ENCODE results near the gene ACOX3.

ACOX3 gene

GRCh38 chr4:8385106-8385505, 55.4 kb downstream of the ACOX3 start:
- no peak for DNase-seq

- DNase-seq = no peak
These were observed 56.0 kb downstream of the ACOX3 start for GRCh38 chr4:8384397-8385060.

GRCh38 chr4:8383451-8384160, 56.9 kb downstream of the ACOX3 start:
- DNase-seq = no peak

- no peak for DNase-seq
These were observed 57.5 kb downstream of the ACOX3 start for GRCh38 chr4:8383016-8383415.

- no peak for DNase-seq
These were observed 58.5 kb downstream of the ACOX3 start for GRCh38 chr4:8381814-8382581.

GRCh38 chr4:8380511-8381415, 59.8 kb downstream of the ACOX3 start:
- DNase-seq = no peak

- no peak for DNase-seq
These were observed 60.8 kb downstream of the ACOX3 start for GRCh38 chr4:8379771-8380170.

- no peak for DNase-seq
These were observed 61.2 kb downstream of the ACOX3 start for GRCh38 chr4:8379281-8379680.

GRCh38 chr4:8378776-8379175, 61.7 kb downstream of the ACOX3 start:
- no peak for DNase-seq

GRCh38 chr4:8378101-8378724, 62.3 kb downstream of the ACOX3 start:
- DNase-seq = no peak

GRCh38 chr4:8377103-8378075, 63.1 kb downstream of the ACOX3 start:
- DNase-seq = no peak

- DNase-seq = no peak
These were observed 64.0 kb downstream of the ACOX3 start for GRCh38 chr4:8376361-8377102.

GRCh38 chr4:8374851-8375649, 65.5 kb downstream of the ACOX3 start:
- no peak for DNase-seq

- no peak for DNase-seq
These were observed 66.5 kb downstream of the ACOX3 start for GRCh38 chr4:8373973-8374545.

GRCh38 chr4:8373270-8373972, 67.1 kb downstream of the ACOX3 start:
- DNase-seq = no peak

- DNase-seq = no peak
These were observed 68.0 kb downstream of the ACOX3 start for GRCh38 chr4:8372506-8372905.

- DNase-seq = no peak
These were observed 68.9 kb downstream of the ACOX3 start for GRCh38 chr4:8371596-8371995.

- no peak for DNase-seq
These were observed 69.5 kb downstream of the ACOX3 start for GRCh38 chr4:8370835-8371595.

Measured in CD4-positive, alpha-beta T cell treated with Interferon gamma for 1 hour (primary cell).